Colonic mucosa (tissue), 4 donors: Measurements from ENCODE around the gene HYKK. TPM values are rescaled to one million over a fixed set of nuclear protein-coding genes. Genes with fewer than 3 reads are reported as not detected.

Source experiments
- DNase-seq: peaks from one replicate; pipeline ENCODE4 v3.0.0-alpha.2; 2020
- H3K27ac ChIP-seq: fragments of 200-600 bp; one replicate; pipeline ENCODE4 v1.8.0; 2021
- H3K27me3 ChIP-seq: fragments of 200-600 bp; one replicate; pipeline ENCODE4 v1.8.0; 2021
- H3K36me3 ChIP-seq: fragments of 200-600 bp; one replicate; pipeline ENCODE4 v1.8.0; 2021
- H3K4me1 ChIP-seq: fragments of 200-600 bp; one replicate; pipeline ENCODE4 v1.8.0; 2021; ENCODE audit warnings: mild to moderate bottlenecking
- H3K4me3 ChIP-seq: fragments of 200-600 bp; one replicate; pipeline ENCODE4 v1.8.0; 2021
- H3K9ac ChIP-seq, 2 donors: one replicate each; pipeline ENCODE4 v1.7.0; 2013; ENCODE audit warnings: control low read depth in 2 of 2, low read depth in 2 of 2, low read length in 2 of 2
- H3K9me3 ChIP-seq: fragments of 200-600 bp; one replicate; pipeline ENCODE4 v1.8.0; 2021
- CTCF ChIP-seq: fragments of 200-600 bp; IDR thresholded peaks from one replicate; pipeline ENCODE4 v1.8.0; 2022; ENCODE audit warnings: antibody characterized with exemption, mild to moderate bottlenecking
- intact Hi-C: fragments of 100-400 bp; cut with DNase I; formaldehyde crosslinking; loops from one replicate; pipeline ENCODE4 v1.14.1; 2022
- total RNA-seq, 2 donors: library from RNA; stranded (reverse); fragmentation: NEBNext Ultra II Directional in 1 of 2; extraction: Animal tissue kit (Norgen Biotek cat#: 25700) in 1 of 2; gene quantifications; one replicate each; pipeline ENCODE4 v1.2.1, GENCODE V29; 2021
- donor health status: healthy.
- donor health status: DM: no; HTN: no; CAD: no.
- donor health status: DM: no; HTN: no; CAD: no.

Gene HYKK
- total RNA-seq, 2 donors from 2014 or later = 7.2 to 7.6 TPM

GRCh38 chr15:78573416-78573815, 66.0 kb downstream of the HYKK start:
- Histone ChIP-seq H3K4me1 (no peaks in the 10 kb centered on the region), H3K27me3 (no peaks in the 10 kb centered on the region), H3K9me3 (no peaks in the 10 kb centered on the region), H3K4me3 (no peak overlapping the region), H3K27ac (no peak overlapping the region), H3K9ac (no peak overlapping the region), H3K36me3 (no peaks in the 10 kb centered on the region)
- TF ChIP-seq CTCF = no peak
- intact Hi-C loops = no loop called here
- no peak for DNase-seq

DNA sequence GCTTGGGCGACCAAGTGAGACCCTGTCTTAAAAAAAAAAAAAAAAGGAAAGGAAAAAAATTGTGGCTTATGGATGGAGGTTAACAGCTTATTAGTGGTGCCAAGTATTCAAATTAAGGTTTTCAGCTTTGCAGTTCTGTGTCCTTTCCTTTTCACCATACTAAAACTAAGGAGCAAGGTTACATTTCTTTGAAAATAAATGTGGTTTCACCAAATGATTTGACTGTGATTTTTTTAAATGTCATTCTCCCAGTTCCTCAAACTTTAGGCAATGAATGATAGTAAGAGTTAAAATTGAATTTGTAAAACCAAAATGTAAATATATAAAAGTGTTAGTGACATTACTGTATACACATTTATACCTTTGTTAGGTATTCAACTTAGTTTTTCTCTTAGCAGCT, 67.6 kb downstream of the HYKK start:
- Histone ChIP-seq H3K9me3 (no peaks in the 10 kb centered on the region), H3K36me3 (no peaks in the 10 kb centered on the region), H3K27ac (no peak overlapping the region), H3K27me3 (no peaks in the 10 kb centered on the region), H3K4me3 (no peak overlapping the region), H3K4me1 (no peaks in the 10 kb centered on the region), H3K9ac (no peak overlapping the region)
- intact Hi-C loops = no loop called here
- no peak for TF ChIP-seq CTCF
- DNase-seq = no peak

Other genes starting within 250 kb of the HYKK start
- 10 to 100 TPM; 42.6 to 54.5 TPM for gene DNAJA4, start 243.0 kb upstream of the HYKK start, total RNA-seq
- gene SKIC8, start 208.0 kb upstream of the HYKK start, total RNA-seq = 10 to 100 TPM; 35.9 to 47.0 TPM
- gene CRABP1, start 167.2 kb upstream of the HYKK start, total RNA-seq = 1 to 10 TPM; 1.3 to 1.5 TPM
- gene IREB2, start 69.4 kb upstream of the HYKK start, total RNA-seq = 10 to 100 TPM; 52.4 to 59.9 TPM
- 100 to 1,000 TPM; 160 to 212 TPM for gene PSMA4, start 32.9 kb downstream of the HYKK start, total RNA-seq
- 10 to 100 TPM in 1 of 2 donors, 1 to 10 TPM in 1; 9.7 to 10.3 TPM for gene CHRNA5, start 57.9 kb downstream of the HYKK start, total RNA-seq
- 1 to 10 TPM; 2.0 to 3.5 TPM for gene CHRNA3, start 113.4 kb downstream of the HYKK start, total RNA-seq
- gene CHRNB4, start 133.6 kb downstream of the HYKK start, total RNA-seq = under 1 TPM in 1 of 2 donors, not detected in 1; 0.24 TPM